GM19240 (cell line): ENCODE data around the gene DMRTC2.

Experiments used
- DNase-seq: peaks from one replicate; pipeline ENCODE4 v3.0.0; 2011; ENCODE audit warnings: low spot score; ENCODE audit not compliant: insufficient read length

DMRTC2 gene

GRCh38 chr19:41845001-41845050, at the start of gene DMRTC2:
DMRTC2 (plus strand) TSS chr19:41845042; CDS start chr19:41847429, 2,387 bp downstream.
- DNase-seq: no peak

- no peak for DNase-seq
Observed at GRCh38 chr19:41796362-41796761, 48.5 kb upstream of the DMRTC2 start, which contains the start of gene CEACAM3. CEACAM3 (plus strand) TSS chr19:41796587; CDS start chr19:41796678, 91 bp downstream.

GRCh38 chr19:41796901-41797300, 47.9 kb upstream of the DMRTC2 start:
- no peak for DNase-seq

GRCh38 chr19:41799444-41800000, 45.3 kb upstream of the DMRTC2 start:
- DNase-seq: no peak

GRCh38 chr19:41801031-41801430, 43.8 kb upstream of the DMRTC2 start:
- no peak for DNase-seq

- DNase-seq: no peak
Observed at GRCh38 chr19:41801792-41802211, 43.0 kb upstream of the DMRTC2 start.

- no peak for DNase-seq
Observed at GRCh38 chr19:41802770-41803169, 42.1 kb upstream of the DMRTC2 start.

- DNase-seq: no peak
Observed at GRCh38 chr19:41804336-41804735, 40.5 kb upstream of the DMRTC2 start.

GRCh38 chr19:41807176-41807575, 37.7 kb upstream of the DMRTC2 start:
- no peak for DNase-seq

- no peak for DNase-seq
Observed at GRCh38 chr19:41808663-41809566, 35.9 kb upstream of the DMRTC2 start.

GRCh38 chr19:41810301-41810700, 34.5 kb upstream of the DMRTC2 start:
- no peak for DNase-seq

- no peak for DNase-seq
Observed at GRCh38 chr19:41811036-41811435, 33.8 kb upstream of the DMRTC2 start.

GRCh38 chr19:41811981-41812380, 32.9 kb upstream of the DMRTC2 start:
- DNase-seq: no peak

- DNase-seq: no peak
Observed at GRCh38 chr19:41813911-41814310, 30.9 kb upstream of the DMRTC2 start.

- DNase-seq: no peak
Observed at GRCh38 chr19:41815301-41815700, 29.5 kb upstream of the DMRTC2 start.

GRCh38 chr19:41816761-41817160, 28.1 kb upstream of the DMRTC2 start:
- no peak for DNase-seq

GRCh38 chr19:41821003-41821735, 23.7 kb upstream of the DMRTC2 start:
- peak; percentile 47 for DNase-seq

- no peak for DNase-seq
Observed at GRCh38 chr19:41837981-41838708, 6.7 kb upstream of the DMRTC2 start.

GRCh38 chr19:41839211-41839610, 5.6 kb upstream of the DMRTC2 start:
- no peak for DNase-seq

GRCh38 chr19:41843371-41843770, 1.5 kb upstream of the DMRTC2 start:
- DNase-seq: no peak

GRCh38 chr19:41844601-41845000, 241 bp upstream of the DMRTC2 start, which contains the start of gene LYPD4:
LYPD4 (minus strand) TSS chr19:41844683; CDS start chr19:41839285, 5,398 bp downstream.
- no peak for DNase-seq

GRCh38 chr19:41845051-41845590, 279 bp downstream of the DMRTC2 start:
- no peak for DNase-seq
